GM18858 (cell line): ENCODE measurements around the gene EPAS1.

ENCODE experiments used
- ATAC-seq: cut with Tn5 transposase; IDR thresholded peaks from one replicate; pipeline ENCODE4 v1.9.1; 2021; ENCODE audit not compliant: unreplicated experiment

The EPAS1 gene

GRCh38 chr2:46299365-46300263 is 2.4 kb downstream of the EPAS1 start:
- ATAC-seq: no peak

- ATAC-seq: no peak
Measured at GRCh38 chr2:46300406-46300832, 3.2 kb downstream of the EPAS1 start.

DNA sequence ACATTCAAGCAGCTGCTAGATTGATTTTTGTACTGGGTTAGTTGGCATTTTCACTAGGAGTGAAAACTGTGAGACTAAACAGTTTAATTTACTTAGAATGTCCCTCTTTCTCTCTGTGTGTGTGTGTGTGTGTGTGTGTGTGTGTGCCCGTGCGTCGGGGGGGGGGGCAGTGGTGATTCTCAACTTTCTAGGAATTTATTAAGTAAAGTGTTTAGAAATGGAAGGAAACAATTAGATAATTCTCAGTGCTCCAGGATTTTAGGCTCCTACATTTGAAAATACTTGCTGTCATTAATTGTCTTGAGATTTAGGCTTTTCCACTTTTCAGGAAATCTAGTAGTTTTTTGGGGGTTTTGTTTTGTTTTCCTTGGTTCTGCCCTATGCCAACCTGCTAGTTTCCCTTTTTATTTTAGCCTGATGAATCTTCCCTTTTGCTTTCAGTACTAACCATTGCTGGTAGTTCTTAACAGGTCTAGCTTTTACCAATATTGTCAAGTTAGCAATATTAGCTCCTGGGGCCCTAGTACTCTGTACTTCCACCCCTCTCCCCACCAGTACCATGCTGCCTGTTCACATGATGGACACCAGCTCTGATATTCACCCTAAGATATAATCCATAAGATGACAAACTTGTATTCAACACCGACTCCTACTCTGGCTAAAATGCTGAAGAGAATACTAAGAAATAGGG is 4.9 kb downstream of the EPAS1 start:
- ATAC-seq: no peak

DNA sequence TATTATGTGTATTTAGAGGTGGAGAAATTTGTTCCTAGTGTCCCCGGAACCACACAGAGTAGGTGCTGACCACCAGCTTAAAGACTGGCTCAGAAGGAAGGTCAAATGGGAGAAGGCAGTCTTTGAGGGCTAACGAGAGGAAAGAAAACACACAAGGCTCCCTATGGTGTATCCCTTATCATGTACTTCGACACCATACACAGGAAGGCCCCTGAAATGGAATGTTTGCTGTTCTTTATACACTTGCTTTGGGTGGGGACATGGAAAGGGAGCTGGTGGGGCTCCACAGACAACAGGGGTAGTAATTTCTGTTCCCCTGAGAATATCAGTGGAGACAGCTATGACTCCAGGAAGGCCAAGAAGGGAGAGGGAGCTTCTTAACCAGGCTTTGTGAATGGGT is 6.0 kb downstream of the EPAS1 start:
- no peak for ATAC-seq

- no peak for ATAC-seq
Measured at GRCh38 chr2:46303822-46304221, 6.6 kb downstream of the EPAS1 start.

GRCh38 chr2:46304635-46305034 is 7.4 kb downstream of the EPAS1 start:
- ATAC-seq: no peak

GRCh38 chr2:46305187-46305586 is 8.0 kb downstream of the EPAS1 start:
- no peak for ATAC-seq

DNA sequence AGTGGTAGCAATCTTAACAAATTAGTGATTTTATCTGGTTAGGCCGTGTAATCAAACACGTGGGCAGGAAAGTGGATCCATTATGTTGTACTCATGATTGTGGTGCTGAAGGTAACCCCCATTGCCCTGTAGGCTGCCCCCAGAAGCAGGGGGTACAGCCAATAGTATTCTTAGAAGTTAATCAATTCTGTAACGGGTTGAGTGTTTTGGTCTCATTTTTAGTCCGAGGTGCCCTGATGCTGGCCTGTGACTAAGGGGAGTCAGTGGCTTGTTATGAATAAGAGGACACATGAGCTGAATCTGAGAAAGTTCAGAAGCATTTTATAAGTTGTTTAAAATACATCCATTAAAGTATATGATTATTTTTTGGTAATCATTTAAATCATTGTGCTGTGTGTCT is 8.6 kb downstream of the EPAS1 start:
- no peak for ATAC-seq

DNA sequence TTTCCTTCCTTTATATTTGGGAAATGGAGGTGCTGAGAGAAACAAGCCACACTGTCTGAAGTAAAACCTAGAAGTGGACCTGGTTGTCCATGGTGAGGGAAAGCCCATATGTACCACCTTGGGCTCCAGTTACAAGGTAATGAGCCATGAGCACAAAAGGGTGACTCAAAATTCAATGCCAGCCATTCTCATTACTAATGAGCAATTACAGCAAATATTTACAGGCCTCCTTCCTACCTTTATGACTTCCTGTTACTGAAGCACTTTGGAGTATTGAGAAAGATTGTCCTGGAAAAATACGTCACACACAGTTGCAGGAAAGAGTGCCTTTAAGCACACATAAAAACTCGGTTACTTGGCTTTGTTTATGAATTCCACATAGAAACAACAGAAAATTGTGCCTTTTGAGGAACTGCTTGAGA is 9.1 kb downstream of the EPAS1 start:
- no peak for ATAC-seq

DNA sequence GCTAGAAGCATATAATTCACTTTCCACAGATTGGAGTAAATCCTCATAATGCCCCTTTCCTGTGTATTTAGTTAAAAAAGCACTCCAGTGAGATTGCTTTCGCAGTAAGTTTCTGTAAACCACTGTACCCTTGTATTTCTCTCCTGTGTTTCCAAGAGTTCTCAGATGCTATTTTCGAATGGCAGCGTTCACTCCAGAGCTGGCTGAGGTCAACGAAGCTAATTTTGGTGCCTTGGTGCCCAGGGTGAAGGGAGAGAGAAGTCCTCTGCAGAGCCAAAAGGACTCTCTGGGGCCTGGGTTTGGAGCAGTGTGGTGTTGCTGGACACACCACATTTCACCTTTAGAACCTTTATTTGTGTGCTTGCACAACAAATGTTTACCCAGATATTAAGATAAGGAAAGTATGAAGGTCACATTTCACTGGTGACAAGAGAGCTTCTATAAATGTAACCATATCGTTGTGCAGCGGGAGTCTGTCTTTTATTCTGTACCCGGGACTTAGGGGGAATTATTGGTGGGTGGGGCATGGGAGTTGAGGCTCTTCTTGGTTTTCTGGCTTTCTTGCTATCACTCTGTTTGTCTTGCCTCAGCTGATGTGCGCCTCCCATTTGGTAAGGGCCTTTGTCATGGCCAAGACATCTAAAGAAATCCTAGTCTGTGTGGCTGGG is 9.9 kb downstream of the EPAS1 start:
- ATAC-seq: no peak

DNA sequence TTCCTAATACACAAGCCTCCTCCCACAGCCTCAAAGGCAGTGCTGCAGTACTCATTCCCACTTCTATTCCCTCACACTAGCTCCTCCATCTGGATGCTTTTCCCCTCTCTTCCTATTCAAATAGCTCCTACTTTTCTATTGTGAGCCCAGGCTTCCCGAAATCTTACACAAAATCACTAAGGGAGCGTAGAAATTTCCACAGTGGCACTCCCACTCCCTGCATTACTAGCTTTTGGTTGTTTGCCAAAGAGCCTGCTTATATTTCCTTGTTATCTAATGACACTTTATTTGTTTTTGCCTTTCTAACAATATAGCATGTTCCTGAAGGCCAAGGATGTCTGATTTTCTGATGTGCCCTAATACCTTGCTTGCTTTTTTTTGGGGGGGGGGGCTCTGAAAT is 10.9 kb downstream of the EPAS1 start:
- ATAC-seq: no peak

DNA sequence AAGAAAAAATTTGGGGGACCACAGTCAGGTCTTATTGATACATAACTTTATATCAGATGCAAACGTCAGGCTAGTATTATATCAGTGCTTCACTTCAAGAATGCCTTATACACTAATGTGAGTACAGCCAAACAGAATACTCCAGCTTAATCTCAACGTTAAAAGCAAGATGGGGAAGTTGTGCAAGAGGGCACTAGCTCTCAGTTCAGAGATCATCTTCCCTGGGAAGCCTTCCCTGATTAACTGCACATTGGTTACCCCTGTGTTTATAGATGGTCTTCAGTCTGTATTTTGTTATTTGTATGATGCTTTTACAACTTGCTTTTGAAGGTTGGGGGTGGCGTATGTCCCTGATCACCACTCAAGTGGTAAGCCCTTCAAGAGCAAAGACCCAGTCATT is 11.4 kb downstream of the EPAS1 start:
- ATAC-seq: no peak

GRCh38 chr2:46309052-46309953 is 12.1 kb downstream of the EPAS1 start:
- no peak for ATAC-seq

- no peak for ATAC-seq
Measured at GRCh38 chr2:46310446-46310845, 13.2 kb downstream of the EPAS1 start.

DNA sequence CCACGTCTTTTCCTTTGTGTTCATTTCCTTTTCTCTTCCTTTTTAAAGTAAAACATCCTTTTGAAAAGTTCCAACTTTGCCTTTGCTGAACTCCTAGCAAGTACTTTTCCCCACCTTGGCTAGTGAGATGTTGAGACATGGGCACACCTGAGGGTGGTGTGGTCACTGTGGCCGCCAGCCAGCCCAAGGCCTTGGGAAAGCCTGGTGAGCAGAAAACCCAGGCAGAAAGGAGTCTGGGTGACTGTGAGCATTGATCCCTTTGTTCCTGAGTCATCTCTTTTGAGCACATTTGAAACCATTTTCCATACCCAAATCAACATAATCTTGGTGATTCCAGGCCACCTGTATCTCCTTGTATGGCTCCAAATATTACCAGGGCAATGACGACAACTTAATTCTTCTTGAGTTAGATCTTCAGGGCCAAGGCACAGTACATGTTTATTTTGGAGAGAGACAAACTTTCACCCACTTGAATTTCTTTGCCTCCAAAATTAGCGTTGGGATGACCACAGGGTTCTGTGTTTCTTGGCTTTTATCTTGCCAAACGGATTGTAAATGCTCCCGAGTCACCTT is 14.5 kb downstream of the EPAS1 start:
- no peak for ATAC-seq

DNA sequence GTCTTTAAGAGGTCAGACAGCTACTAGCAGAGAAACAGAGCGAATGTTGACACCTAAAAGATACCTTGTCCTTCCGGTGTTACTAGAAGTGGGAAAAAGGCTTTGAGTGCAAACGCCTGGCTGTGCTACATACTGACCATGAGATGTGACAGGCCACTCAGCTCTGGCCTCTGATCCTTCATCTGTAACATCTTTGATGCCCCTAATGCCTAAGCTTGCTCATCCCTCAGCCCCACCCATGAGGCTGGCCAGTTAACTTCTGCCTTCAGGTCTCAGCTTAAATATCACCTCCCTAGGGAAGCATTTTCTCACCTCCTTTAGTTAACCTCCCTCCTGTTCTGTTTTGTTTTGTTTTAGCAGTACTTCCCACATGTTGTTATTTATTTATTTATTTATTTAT is 15.9 kb downstream of the EPAS1 start:
- no peak for ATAC-seq

- ATAC-seq: no peak
Measured at GRCh38 chr2:46314065-46314835, 17.0 kb downstream of the EPAS1 start.

GRCh38 chr2:46315103-46315890 is 18.1 kb downstream of the EPAS1 start:
- ATAC-seq: no peak

GRCh38 chr2:46317094-46317486 is 19.9 kb downstream of the EPAS1 start:
- no peak for ATAC-seq
